Measurements from ENCODE around the gene NFATC2IP.
"Not testable (repeated sequence)": the region's sequence is repeated elsewhere in the genome, so short reads cannot be mapped to it uniquely, and the experiment has no call there.

The NFATC2IP gene

GRCh38 chr16:29000019-29000418 lies 49.3 kb downstream of the NFATC2IP start:
- DNase-seq = no peak

GRCh38 chr16:29004496-29005139 lies 53.9 kb downstream of the NFATC2IP start:
- DNase-seq = not testable (repeated sequence)

- DNase-seq = no peak
Measured at GRCh38 chr16:29007730-29008593, 57.2 kb downstream of the NFATC2IP start.

GRCh38 chr16:29009050-29009837 lies 58.5 kb downstream of the NFATC2IP start:
- no peak for DNase-seq

- DNase-seq = no peak
Measured at GRCh38 chr16:29009838-29010166, 59.1 kb downstream of the NFATC2IP start.

- no peak for DNase-seq
Measured at GRCh38 chr16:29011112-29011511, 60.4 kb downstream of the NFATC2IP start.

- no peak for DNase-seq
Measured at GRCh38 chr16:29011851-29012250, 61.1 kb downstream of the NFATC2IP start.

- DNase-seq = no peak
Measured at GRCh38 chr16:29012913-29013553, 62.3 kb downstream of the NFATC2IP start.

GRCh38 chr16:29014561-29015069 lies 63.9 kb downstream of the NFATC2IP start:
- DNase-seq = no peak
